ENCODE measurements around the gene MLX. TPM values are rescaled to one million over a fixed set of nuclear protein-coding genes. Genes with fewer than 3 reads are reported as not detected.

MLX gene
- total RNA-seq, 2 experiments from 2014 or later: 29.2 to 32.1 TPM

GRCh38 chr17:42521666-42522262, 45.1 kb upstream of the MLX start:
- H3K9me3 Mint-ChIP-seq: no peaks in the 10 kb centered on the region
- TF ChIP-seq CTCF (IDR thresholded peaks at IDR 0.05): no peak
- peaks cover 4% of the 10 kb centered on the region for H3K36me3 Mint-ChIP-seq (ENCODE audit: low read depth)
- H3K36me3 ChIP-seq (ENCODE audit: insufficient read depth, low read length): peaks cover 7% of the 10 kb centered on the region
- POLR2A ChIA-PET: no interaction called here
- no peak overlapping the region for H3K4me3 Mint-ChIP-seq
- ATAC-seq (ENCODE audit: poor library complexity): no peak
- intact Hi-C loops (cut with DNase I, micrococcal nuclease): no loop called here
- no peak for DNase-seq
- no peak overlapping the region for H3K27ac Mint-ChIP-seq
- H3K27me3 Mint-ChIP-seq: peaks cover 3% of the 10 kb centered on the region
- no peaks in the 10 kb centered on the region for H3K27me3 ChIP-seq (ENCODE audit: control insufficient read depth in 1 of 2, insufficient read depth in 2 of 2, low read length in 2 of 2)
- H3K4me1 ChIP-seq (ENCODE audit: insufficient read depth, low read length): peaks cover 6% of the 10 kb centered on the region
- H3K4me1 Mint-ChIP-seq (ENCODE audit: low read depth): peaks cover 8% of the 10 kb centered on the region
- CTCF ChIA-PET: no interaction called here
- H3K9me3 ChIP-seq (ENCODE audit: control insufficient read depth in 1 of 2, insufficient read depth in 1 of 2, low read length in 2 of 2): no peaks in the 10 kb centered on the region
- H3K27ac ChIP-seq (ENCODE audit: low read depth in 1 of 2, low read length in 2 of 2): no peak overlapping the region
- H3K4me3 ChIP-seq (ENCODE audit: low read length): no peak overlapping the region

- H3K4me3 ChIP-seq (ENCODE audit: low read length): no peak overlapping the region
- no peak overlapping the region for H3K27ac ChIP-seq (ENCODE audit: low read depth in 1 of 2, low read length in 2 of 2)
- peaks cover 9% of the 10 kb centered on the region for H3K4me1 Mint-ChIP-seq (ENCODE audit: low read depth)
- TF ChIP-seq CTCF (IDR thresholded peaks at IDR 0.05): no peak
- H3K4me1 ChIP-seq (ENCODE audit: insufficient read depth, low read length): peaks cover 8% of the 10 kb centered on the region
- no peaks in the 10 kb centered on the region for H3K9me3 Mint-ChIP-seq
- no peak overlapping the region for H3K4me3 Mint-ChIP-seq
- DNase-seq (no peak), ATAC-seq (ENCODE audit: poor library complexity) (no peak)
- POLR2A ChIA-PET: no interaction called here
- H3K27me3 ChIP-seq (ENCODE audit: control insufficient read depth in 1 of 2, insufficient read depth in 2 of 2, low read length in 2 of 2): no peaks in the 10 kb centered on the region
- H3K9me3 ChIP-seq (ENCODE audit: control insufficient read depth in 1 of 2, insufficient read depth in 1 of 2, low read length in 2 of 2): no peaks in the 10 kb centered on the region
- H3K36me3 ChIP-seq (ENCODE audit: insufficient read depth, low read length): peaks cover 7% of the 10 kb centered on the region
- intact Hi-C loops (cut with DNase I, micrococcal nuclease): no loop called here
- H3K27ac Mint-ChIP-seq: no peak overlapping the region
- peaks cover 3% of the 10 kb centered on the region for H3K27me3 Mint-ChIP-seq
- CTCF ChIA-PET: no interaction called here
- peaks cover 3% of the 10 kb centered on the region for H3K36me3 Mint-ChIP-seq (ENCODE audit: low read depth)
Measured at GRCh38 chr17:42522263-42522790, 44.6 kb upstream of the MLX start.

- Mint-ChIP-seq H3K27ac (no peak overlapping the region), H3K4me1 (ENCODE audit: low read depth) (peaks cover 6% of the 10 kb centered on the region), H3K9me3 (no peaks in the 10 kb centered on the region), H3K4me3 (no peak overlapping the region), H3K27me3 (peaks cover 3% of the 10 kb centered on the region), H3K36me3 (ENCODE audit: low read depth) (no peaks in the 10 kb centered on the region)
- peaks cover 7% of the 10 kb centered on the region for H3K36me3 ChIP-seq (ENCODE audit: insufficient read depth, low read length)
- no peak for DNase-seq
- no peak overlapping the region for H3K27ac ChIP-seq (ENCODE audit: low read depth in 1 of 2, low read length in 2 of 2)
- no peak overlapping the region for H3K4me3 ChIP-seq (ENCODE audit: low read length)
- ATAC-seq (ENCODE audit: poor library complexity): no peak
- intact Hi-C loops (cut with DNase I, micrococcal nuclease): no loop called here
- peaks cover 7% of the 10 kb centered on the region for H3K4me1 ChIP-seq (ENCODE audit: insufficient read depth, low read length)
- no peaks in the 10 kb centered on the region for H3K27me3 ChIP-seq (ENCODE audit: control insufficient read depth in 1 of 2, insufficient read depth in 2 of 2, low read length in 2 of 2)
- TF ChIP-seq CTCF (IDR thresholded peaks at IDR 0.05): no peak
- no peaks in the 10 kb centered on the region for H3K9me3 ChIP-seq (ENCODE audit: control insufficient read depth in 1 of 2, insufficient read depth in 1 of 2, low read length in 2 of 2)
- POLR2A ChIA-PET: no interaction called here
- CTCF ChIA-PET: interaction anchor here (0.6 kb wide), 1 partner anchor 75 kb away, joined by 3 read pairs; no protein-coding TSS in a partner anchor
Measured at GRCh38 chr17:42522798-42523278, 44.1 kb upstream of the MLX start.
